Cerebellar cortex (tissue), 1 donor: Measurements from ENCODE around the gene ZNF341.
A peak's percentile ranks its signal among the peaks of the same experiment; 100 is the strongest.

Experiments used
- DNase-seq: peaks from one replicate; pipeline ENCODE4 v3.0.0-alpha.2; 2015; ENCODE audit warnings: low spot score

ZNF341 gene

DNA sequence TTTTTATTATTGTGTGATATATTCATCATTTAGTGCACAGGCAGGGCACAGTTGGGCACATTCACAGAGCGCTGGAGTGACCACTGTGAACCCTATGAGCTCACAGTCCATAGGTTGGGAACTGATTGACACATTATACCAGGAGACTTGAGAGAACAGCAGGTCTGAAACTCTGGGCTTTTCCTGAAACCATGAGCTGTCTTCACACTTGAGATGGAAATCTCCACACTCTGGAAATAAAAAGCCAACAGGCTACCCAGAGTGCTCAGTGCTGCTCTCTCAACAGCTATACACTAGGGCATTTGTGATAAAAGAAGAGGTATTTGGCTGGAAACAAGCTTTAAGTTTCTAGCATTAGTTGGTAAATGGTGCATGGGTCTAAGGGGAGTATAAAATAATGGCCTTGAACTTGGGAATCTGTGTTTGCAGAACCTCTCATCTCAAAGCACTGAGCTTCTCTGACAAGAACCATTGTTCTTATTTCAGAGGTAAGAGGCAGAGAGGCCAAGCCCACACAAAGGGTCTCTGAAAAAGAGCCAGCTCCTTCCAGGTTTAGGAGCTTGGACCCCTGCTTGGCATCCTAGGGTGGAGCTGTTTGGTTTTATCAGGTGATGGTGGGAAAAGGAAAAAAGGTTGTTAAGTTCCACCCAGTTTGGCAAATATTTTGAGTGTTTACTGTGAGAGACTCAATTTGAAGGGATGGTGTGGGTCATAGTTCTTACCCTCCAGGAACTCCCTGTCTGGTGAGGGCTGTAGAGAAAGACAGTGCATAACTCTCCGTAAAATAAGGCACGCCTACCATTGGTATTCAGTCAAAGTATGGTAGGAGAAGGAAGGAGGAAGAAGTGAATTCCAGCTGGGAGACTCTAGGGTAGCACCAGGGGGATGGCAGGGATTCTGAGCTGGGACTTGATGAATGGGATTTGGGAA is 93.8 kb downstream of the ZNF341 start:
- no peak for DNase-seq

GRCh38 chr20:33826270-33826897 is 94.6 kb downstream of the ZNF341 start:
- no peak for DNase-seq

GRCh38 chr20:33827109-33827508 is 95.3 kb downstream of the ZNF341 start:
- no peak for DNase-seq

GRCh38 chr20:33827634-33828325 is 96.0 kb downstream of the ZNF341 start:
- DNase-seq: no peak

DNA sequence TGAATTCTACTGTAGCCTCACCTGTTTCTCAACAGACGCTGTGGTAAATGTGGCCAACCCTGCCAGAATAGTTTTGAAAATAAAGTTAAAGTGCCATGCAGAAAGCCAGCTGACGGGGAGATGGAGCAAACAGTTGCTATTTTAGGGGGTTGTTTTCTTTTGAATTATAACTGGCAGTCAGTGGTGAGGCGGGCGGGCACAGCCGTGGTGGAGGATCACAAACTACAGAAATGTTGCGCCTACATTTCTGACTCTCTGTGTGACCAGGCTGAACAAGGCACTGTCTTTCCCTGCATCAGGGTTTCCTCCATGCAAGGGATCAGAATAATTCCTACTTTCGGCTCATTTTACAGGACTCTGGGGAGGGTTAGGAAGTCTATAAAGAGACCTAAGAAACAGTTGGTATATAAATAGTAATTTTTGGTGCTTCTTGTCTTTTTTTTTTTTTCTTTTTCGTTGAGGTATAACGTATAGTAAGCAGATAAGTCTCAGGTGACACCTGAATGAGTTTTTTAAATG is 96.6 kb downstream of the ZNF341 start:
- DNase-seq: no peak

DNA sequence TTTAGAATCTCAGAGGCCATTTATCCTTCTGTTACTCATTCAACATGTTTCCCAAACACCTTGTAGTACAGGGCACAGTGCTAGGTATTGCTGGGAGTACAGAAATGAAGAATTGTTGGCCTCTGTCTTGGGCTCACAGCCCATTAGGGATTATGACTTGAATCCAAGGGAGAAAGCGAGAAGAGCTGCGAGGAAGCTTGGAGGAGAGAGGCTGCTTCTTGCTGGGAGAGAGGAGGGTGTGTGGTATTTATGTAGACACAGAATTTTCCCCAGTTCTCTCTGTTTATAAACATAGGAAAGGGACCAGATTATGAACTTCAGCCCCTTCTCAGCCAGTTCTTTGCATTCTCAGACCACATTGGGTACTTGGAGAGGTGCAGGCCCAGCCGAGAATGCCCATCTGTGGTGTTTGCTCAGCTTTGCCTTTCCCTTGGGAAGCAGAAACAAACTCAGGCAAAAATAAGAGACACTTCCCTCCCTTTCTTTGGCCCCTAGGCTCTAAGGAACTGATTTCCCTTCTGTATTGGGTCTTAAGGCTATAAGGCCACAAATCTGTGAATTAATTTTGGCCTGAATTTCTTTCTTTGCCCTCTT is 97.3 kb downstream of the ZNF341 start:
- no peak for DNase-seq

GRCh38 chr20:33829636-33830035 is 97.8 kb downstream of the ZNF341 start:
- no peak for DNase-seq

DNA sequence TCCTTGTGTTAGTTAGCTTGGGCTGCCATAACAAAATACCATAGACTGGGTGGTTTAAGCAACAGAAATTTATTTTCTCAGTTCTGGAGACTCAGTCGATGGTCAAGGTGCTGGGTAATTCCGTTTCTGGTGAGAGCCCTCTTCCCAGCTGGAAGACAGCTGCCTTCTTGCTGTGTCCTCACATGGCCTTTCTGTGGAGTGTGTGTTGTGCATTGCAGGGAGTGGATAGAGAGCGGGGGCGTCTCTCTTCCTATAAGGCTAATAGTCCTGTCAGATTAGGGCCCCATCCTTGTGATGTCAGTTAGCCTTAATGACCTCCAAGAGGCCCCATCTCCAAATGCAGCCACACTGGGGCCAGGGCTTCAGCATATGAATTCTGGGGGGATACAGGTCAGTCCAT is 98.6 kb downstream of the ZNF341 start:
- DNase-seq: no peak

- DNase-seq: peak; percentile 65
Measured at GRCh38 chr20:33832103-33832804, 100.5 kb downstream of the ZNF341 start.

GRCh38 chr20:33833333-33833732 is 101.5 kb downstream of the ZNF341 start:
- no peak for DNase-seq

GRCh38 chr20:33835615-33836172 is 103.9 kb downstream of the ZNF341 start:
- no peak for DNase-seq

- DNase-seq: no peak
Measured at GRCh38 chr20:33836277-33836676, 104.5 kb downstream of the ZNF341 start.

DNA sequence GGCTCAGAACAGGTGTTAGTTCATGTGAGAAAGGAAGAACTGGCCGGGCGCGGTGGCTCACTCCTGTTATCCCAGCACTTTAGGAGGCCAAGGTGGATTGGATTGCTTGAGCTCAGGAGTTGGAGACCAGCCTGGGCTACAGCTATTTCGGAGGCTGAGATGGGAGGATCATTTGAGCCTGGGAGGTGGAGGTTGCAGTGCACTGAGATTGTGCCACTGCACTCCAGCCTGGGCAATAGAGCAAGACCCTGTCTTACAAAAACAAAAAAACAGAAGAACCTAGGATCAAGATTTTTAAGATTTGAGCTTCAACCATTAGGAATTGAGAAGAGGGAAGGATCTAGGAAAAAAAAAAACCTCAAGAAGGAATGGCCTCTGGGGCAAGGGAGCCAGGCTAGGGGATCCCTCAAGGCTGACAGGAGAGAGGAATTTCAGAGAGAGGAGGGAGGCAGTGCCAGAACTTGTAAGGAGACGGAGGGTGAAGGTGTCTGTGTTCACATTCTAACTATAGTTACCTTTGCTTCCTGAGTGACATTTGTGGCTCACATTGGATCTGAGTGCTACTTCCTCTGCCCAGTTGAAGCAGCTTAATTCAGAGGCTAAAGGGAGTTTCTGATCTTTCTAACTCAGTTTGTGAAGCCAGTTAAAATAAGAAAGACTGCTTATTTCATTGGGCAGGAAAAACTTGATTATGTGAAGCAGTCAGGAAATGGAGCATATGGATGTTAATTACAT is 105.5 kb downstream of the ZNF341 start:
- no peak for DNase-seq

DNA sequence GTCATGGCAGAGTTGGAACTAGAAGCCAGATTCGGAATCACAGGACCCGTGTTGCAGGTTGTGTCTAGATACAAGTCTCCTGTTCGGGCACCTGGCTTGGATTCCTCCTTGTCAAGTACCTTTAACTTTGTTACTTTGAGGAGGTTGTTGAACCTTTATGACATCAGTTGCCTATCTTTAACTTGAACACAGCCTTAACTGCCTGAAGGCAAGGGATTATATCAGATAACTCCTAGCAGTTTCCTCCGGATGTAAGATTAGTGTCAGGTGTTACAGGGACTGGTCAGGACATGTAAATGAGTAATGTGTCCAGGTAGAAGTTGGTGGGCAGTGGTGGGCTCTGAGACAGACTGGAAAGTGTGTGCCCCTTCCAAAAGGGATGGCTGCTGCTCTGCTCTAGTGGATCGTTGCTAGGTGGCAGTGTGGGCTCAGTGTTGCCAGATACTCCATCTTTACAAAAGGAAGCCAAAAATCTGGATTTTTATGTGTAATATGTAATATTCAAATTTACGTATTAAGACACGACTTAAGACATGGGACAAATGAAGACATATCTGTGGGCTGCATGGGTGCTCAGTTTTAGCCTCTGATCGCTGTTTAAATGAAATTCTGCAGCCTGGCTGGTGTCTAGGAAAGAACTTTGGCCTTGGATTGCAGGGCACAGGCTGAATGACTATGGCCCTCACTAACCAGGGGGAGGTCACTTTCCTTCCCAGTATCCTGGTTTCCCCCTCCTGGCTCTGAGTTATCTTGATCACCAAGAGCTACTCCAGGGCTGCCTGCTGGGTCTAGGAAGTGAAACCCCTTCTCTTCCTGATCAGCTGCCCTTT is 106.5 kb downstream of the ZNF341 start:
- no peak for DNase-seq

GRCh38 chr20:33839591-33839990 is 107.8 kb downstream of the ZNF341 start:
- no peak for DNase-seq

- DNase-seq: no peak
Measured at GRCh38 chr20:33840160-33840559, 108.4 kb downstream of the ZNF341 start.

GRCh38 chr20:33840759-33841435 is 109.1 kb downstream of the ZNF341 start:
- DNase-seq: no peak

GRCh38 chr20:33841436-33841799 is 109.6 kb downstream of the ZNF341 start:
- no peak for DNase-seq
